GM12891 (cell line): Measurements from ENCODE around the gene FHIT.

Experiments
- POLR2A ChIP-seq: IDR thresholded peaks from 2 replicates; pipeline ENCODE4 v1.6.1; 2011; ENCODE audit warnings: low read depth, low read length, control low read depth
- POLR2AphosphoS5 ChIP-seq: IDR thresholded peaks from 2 replicates; pipeline ENCODE4 v1.6.1; 2011; ENCODE audit warnings: low read depth, low read length, control low read depth
- TAF1 ChIP-seq: IDR thresholded peaks from 2 replicates; pipeline ENCODE4 v1.6.1; 2011; ENCODE audit warnings: low read depth, low read length, control low read depth

GRCh38 chr3:60220768-60221167 is 1030.5 kb downstream of the FHIT start:
- no peak for TF ChIP-seq POLR2AphosphoS5
- TF ChIP-seq POLR2A, result no peak
- TF ChIP-seq TAF1, result no peak
